ENCODE results near the gene SCN5A. TPM values are rescaled to one million over a fixed set of nuclear protein-coding genes. Genes with fewer than 3 reads are reported as not detected.

The SCN5A gene
- total RNA-seq, 2 donors from 2014 or later, result 4.5 to 5.6 TPM

GRCh38 chr3:38578081-38578475, 71.4 kb downstream of the SCN5A start:
- Histone ChIP-seq H3K27me3 (ENCODE audit: control insufficient read depth, insufficient read depth, low read length, poor library complexity, severe bottlenecking) (no peaks in the 10 kb centered on the region), H3K36me3 (ENCODE audit: control insufficient read depth, insufficient read depth, low read length) (no peaks in the 10 kb centered on the region), H3K4me1 (ENCODE audit: control insufficient read depth, insufficient read depth, low read length) (peaks cover 10% of the 10 kb centered on the region), H3K9me3 (ENCODE audit: control insufficient read depth, low read length) (peaks cover 5% of the 10 kb centered on the region), H3K9ac (ENCODE audit: extremely low read depth, low read length, poor library complexity, severe bottlenecking) (no peak overlapping the region), H3K27ac (ENCODE audit: low read depth, low read length) (no peak overlapping the region), H3K4me3 (ENCODE audit: low read length) (no peak overlapping the region)
- H3K9me3 Mint-ChIP-seq, result peaks cover 6% of the 10 kb centered on the region
- H3K4me3 Mint-ChIP-seq, result no peak overlapping the region
- TF ChIP-seq, protein P1, sequence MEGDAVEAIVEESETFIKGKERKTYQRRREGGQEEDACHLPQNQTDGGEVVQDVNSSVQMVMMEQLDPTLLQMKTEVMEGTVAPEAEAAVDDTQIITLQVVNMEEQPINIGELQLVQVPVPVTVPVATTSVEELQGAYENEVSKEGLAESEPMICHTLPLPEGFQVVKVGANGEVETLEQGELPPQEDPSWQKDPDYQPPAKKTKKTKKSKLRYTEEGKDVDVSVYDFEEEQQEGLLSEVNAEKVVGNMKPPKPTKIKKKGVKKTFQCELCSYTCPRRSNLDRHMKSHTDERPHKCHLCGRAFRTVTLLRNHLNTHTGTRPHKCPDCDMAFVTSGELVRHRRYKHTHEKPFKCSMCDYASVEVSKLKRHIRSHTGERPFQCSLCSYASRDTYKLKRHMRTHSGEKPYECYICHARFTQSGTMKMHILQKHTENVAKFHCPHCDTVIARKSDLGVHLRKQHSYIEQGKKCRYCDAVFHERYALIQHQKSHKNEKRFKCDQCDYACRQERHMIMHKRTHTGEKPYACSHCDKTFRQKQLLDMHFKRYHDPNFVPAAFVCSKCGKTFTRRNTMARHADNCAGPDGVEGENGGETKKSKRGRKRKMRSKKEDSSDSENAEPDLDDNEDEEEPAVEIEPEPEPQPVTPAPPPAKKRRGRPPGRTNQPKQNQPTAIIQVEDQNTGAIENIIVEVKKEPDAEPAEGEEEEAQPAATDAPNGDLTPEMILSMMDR (conservative IDR thresholded peaks at IDR 0.05), result no peak
- H3K36me3 Mint-ChIP-seq (ENCODE audit: low read depth), result no peaks in the 10 kb centered on the region
- 93 to 100% methylated on average over 3 to 4 of the region's 4 CpGs for WGBS, 2 experiments (ENCODE audit: insufficient coverage in 1 of 2, insufficient read length in 1 of 2)
- peaks cover 19% of the 10 kb centered on the region for H3K4me1 Mint-ChIP-seq
- H3K27ac Mint-ChIP-seq, result no peak overlapping the region
- peak; percentile 35 for DNase-seq
- peaks cover 13% of the 10 kb centered on the region for H3K27me3 Mint-ChIP-seq (ENCODE audit: insufficient read depth)

DNA sequence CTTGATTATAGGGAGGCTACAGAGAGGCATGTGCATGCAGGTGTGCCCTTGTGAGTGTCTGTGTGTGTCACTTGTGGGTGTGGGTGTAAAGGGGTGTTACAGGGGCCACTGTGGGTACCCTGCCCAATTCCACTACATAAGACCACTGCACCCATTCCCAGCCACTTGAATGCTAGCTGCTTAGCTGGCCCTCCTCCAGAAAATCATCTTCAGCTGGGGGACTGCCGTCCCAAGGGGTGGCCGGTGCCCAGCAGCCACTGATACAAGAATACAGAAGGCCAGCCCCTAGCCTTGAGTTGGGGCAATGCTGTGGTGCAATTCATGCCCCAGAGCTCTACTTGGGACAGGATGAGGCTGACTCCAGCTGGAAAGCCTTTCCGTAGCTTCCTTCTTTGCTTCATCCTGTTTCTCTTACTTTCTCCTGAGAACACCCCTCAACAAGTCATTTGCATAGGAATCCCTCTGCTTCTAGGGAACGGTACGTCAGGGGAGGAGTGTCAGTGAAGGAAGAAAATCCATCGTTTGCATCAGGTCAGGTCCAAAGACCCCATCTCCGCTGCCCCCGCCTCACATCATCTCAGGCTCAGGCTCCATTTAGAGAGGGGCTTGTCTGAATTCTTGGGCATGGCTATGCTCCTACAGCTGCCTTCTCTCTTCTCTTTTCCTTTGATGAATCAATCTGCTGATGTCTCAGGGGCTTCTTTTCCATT, 72.0 kb downstream of the SCN5A start:
- Histone ChIP-seq H3K36me3 (ENCODE audit: control insufficient read depth, insufficient read depth, low read length) (no peaks in the 10 kb centered on the region), H3K27me3 (ENCODE audit: control insufficient read depth, insufficient read depth, low read length, poor library complexity, severe bottlenecking) (no peaks in the 10 kb centered on the region), H3K4me1 (ENCODE audit: control insufficient read depth, insufficient read depth, low read length) (peaks cover 10% of the 10 kb centered on the region), H3K9ac (ENCODE audit: extremely low read depth, low read length, poor library complexity, severe bottlenecking) (no peak overlapping the region), H3K27ac (ENCODE audit: low read depth, low read length) (no peak overlapping the region), H3K4me3 (ENCODE audit: low read length) (no peak overlapping the region), H3K9me3 (ENCODE audit: control insufficient read depth, low read length) (peaks cover 7% of the 10 kb centered on the region)
- Mint-ChIP-seq H3K4me3 (no peak overlapping the region), H3K4me1 (peaks cover 19% of the 10 kb centered on the region), H3K36me3 (ENCODE audit: low read depth) (no peaks in the 10 kb centered on the region), H3K27ac (no peak overlapping the region), H3K27me3 (ENCODE audit: insufficient read depth) (peaks cover 13% of the 10 kb centered on the region), H3K9me3 (peaks cover 6% of the 10 kb centered on the region)
- no peak for DNase-seq
- WGBS, 2 experiments (ENCODE audit: insufficient coverage in 1 of 2, insufficient read length in 1 of 2), result 86 to 90% methylated on average over 3 to 8 of the region's 8 CpGs
- TF ChIP-seq, protein P1 (conservative IDR thresholded peaks at IDR 0.05), result no peak

- Histone ChIP-seq H3K27me3 (ENCODE audit: control insufficient read depth, insufficient read depth, low read length, poor library complexity, severe bottlenecking) (no peaks in the 10 kb centered on the region), H3K27ac (ENCODE audit: low read depth, low read length) (no peak overlapping the region), H3K4me1 (ENCODE audit: control insufficient read depth, insufficient read depth, low read length) (peaks cover 10% of the 10 kb centered on the region), H3K9me3 (ENCODE audit: control insufficient read depth, low read length) (peaks cover 7% of the 10 kb centered on the region), H3K4me3 (ENCODE audit: low read length) (no peak overlapping the region), H3K36me3 (ENCODE audit: control insufficient read depth, insufficient read depth, low read length) (no peaks in the 10 kb centered on the region), H3K9ac (ENCODE audit: extremely low read depth, low read length, poor library complexity, severe bottlenecking) (no peak overlapping the region)
- H3K27me3 Mint-ChIP-seq (ENCODE audit: insufficient read depth), result peaks cover 13% of the 10 kb centered on the region
- no peak overlapping the region for H3K4me3 Mint-ChIP-seq
- H3K4me1 Mint-ChIP-seq, result peaks cover 12% of the 10 kb centered on the region
- 91 to 92% methylated on average over 8 to 16 of the region's 16 CpGs for WGBS, 2 experiments (ENCODE audit: insufficient coverage in 1 of 2, insufficient read length in 1 of 2)
- no peaks in the 10 kb centered on the region for H3K36me3 Mint-ChIP-seq (ENCODE audit: low read depth)
- peak; percentile 35 for DNase-seq
- H3K9me3 Mint-ChIP-seq, result peaks cover 6% of the 10 kb centered on the region
- no peak overlapping the region for H3K27ac Mint-ChIP-seq
- TF ChIP-seq, protein P1 (conservative IDR thresholded peaks at IDR 0.05), result no peak
Observed at GRCh38 chr3:38576526-38577370, 72.7 kb downstream of the SCN5A start.

All from endodermal cell (in vitro differentiated cells).